ENCODE measurements around the gene ZNF581.

The ZNF581 gene

DNA sequence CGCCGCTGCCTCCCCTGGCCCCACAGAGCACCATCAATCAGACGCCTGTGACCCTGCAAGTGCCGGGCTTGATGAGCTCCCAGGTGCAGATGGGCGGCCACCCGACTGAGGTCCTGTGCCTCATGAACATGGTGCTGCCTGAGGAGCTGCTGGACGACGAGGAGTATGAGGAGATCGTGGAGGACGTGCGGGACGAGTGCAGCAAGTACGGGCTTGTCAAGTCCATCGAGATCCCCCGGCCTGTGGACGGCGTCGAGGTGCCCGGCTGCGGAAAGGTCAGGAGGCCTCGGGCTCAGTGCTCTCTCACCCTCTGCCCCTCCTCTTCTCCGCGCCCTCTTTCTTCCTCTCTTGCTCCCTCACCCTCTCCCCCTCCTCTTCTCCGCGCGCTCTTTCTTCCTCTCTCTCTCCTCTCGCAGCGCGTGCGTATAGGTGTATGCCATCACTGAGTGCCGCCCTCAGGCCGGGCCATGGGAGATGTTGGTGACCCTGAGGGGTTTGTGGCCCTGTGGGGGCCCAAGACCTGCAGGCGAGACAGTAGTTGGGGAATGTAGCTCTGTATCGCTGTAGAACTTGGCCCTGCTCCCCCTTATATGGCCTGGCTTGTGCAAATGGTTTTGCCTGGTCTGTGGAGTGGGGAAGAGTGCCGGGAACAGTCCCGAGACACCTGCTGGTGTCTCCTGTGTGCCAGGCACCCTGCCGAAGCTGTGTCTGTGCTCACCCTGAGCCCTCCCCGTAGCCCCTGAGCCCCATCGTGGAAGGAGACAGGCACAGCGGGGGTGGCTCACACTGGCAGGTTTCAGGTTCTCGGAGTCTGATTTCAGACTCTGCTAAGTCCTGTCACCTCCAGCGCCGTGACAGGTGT lies 26.2 kb downstream of the ZNF581 start:
- no peak for DNase-seq

DNA sequence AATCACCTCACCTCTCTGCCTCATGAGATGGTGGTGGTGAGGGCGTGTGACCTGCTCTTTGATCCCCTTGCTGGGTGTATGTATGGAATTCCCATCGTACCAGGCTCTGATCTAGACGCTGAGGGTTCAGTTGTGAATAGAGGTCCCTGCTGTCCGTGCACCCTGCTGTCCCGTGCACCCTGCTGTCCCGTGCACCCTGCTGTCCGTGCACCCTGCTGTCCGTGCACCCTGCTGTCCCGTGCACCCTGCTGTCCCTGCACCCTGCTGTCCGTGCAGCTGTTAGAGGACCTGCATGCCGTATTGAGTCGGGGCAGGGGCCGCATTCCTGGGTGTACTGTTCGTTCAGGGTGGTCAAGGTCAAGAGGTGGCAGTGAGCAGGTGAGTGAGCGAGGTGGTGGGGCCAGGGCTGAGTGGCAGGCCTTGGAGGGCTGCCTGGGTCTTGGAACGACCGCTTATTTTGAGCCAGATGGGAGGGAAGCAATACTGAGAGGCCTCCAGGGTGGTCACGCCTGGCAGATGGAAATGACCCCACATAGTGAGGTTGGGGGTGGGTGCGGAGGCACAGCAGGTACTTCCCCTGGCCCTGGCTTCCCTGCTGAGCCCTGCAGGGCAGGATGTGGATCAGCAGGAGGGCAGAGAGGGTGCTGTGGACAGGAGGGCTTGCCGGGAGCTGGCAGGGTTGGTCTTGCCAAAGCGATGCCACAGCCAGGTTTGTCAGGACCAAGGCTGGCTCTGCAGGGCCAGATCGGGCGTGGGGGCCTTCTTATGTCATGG lies 27.0 kb downstream of the ZNF581 start:
- no peak for DNase-seq

DNA sequence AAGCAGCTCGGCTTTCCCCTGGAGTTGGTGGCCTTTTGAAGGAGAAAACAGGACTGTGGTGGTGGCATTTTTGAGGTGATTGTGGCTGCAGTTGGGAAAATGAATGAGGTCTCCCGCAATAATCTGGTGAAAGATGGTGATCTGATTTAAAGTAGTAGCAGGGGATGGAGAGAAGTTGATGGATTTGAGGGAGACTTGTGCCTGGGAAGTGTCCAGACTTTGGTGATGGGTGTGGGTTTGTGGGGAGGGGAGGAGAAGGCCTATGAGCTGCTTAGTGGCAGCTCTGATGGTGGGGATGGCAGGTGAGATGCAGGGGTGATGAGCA lies 27.6 kb downstream of the ZNF581 start:
- no peak for DNase-seq

DNA sequence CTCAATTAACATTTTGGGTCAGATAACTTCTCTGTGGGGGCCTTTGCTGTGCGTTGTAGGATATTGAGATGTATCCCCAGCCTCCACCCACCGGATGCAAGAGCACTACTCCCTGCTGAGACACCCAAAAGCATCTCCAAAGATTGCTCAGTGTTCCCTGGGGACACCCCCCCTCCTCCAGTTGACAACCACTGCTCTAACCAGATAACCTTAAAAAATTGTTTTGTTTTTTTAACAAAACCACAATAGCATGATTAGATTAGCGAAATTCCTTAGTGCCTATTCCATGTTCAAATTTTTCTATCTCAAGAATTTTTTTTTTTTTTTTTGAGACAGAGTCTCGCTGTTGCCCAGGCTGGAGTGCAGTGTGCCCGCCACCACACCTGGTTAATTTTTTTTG lies 29.0 kb downstream of the ZNF581 start:
- no peak for DNase-seq

- DNase-seq, result no peak
Measured at GRCh38 chr19:55673465-55673864, 30.0 kb downstream of the ZNF581 start.

DNA sequence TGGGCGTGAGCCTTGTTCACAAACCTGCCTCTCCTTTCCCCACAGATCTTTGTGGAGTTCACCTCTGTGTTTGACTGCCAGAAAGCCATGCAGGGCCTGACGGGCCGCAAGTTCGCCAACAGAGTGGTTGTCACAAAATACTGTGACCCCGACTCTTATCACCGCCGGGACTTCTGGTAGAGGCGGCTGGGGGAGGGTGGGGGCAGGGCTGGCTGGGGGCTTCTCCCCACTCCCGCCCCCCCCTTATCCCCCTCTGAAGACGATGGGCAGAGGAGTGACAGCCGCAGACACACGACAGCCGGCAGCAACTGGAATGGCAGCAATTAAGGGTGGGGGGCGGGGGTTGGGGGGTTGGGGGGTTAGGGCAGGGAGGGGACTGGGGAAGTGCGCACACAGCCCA lies 30.4 kb downstream of the ZNF581 start:
- DNase-seq, result no peak

GRCh38 chr19:55674459-55674840 lies 31.0 kb downstream of the ZNF581 start:
- DNase-seq, result no peak

GRCh38 chr19:55674841-55675660 lies 31.6 kb downstream of the ZNF581 start, which contains the start of gene EPN1:
EPN1 (plus strand) TSS chr19:55675226; CDS start chr19:55678628, 3,402 bp downstream.
- DNase-seq, result peak; percentile 98

DNA sequence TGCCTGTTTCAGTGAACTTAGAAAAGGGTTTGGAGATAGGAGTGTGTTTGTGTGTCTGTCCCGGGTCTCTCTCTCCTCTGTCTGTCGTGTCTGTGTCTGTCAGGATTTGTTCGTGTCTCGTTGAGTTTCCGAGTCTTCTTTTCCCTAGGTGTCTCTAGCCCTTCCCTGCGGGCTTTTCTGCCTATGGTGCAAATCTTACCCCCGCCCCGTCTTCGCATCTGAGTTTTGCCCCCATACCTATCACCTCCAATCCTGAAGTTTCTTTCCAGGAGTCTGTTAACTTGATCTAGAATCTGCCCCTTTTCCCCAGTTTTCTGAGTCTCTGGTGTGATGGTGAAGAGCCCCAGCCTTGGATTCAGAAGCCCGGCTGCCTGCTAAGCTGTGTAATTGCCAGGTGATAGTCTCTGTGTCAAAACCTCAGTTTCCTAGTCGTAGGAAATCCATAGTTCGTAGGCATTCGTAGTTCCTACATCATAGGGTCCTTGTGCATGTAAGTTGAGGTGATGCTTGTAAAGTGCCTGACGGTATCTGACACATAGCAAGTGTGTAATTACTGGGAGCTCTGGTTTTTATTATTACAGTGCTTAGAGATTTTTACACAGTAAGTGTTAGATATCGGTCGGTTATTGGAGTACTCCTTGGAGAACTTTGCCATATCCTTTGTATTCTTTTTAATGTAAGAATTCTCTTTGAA lies 32.4 kb downstream of the ZNF581 start:
- no peak for DNase-seq

GRCh38 chr19:55676383-55676782 lies 32.9 kb downstream of the ZNF581 start:
- no peak for DNase-seq

DNA sequence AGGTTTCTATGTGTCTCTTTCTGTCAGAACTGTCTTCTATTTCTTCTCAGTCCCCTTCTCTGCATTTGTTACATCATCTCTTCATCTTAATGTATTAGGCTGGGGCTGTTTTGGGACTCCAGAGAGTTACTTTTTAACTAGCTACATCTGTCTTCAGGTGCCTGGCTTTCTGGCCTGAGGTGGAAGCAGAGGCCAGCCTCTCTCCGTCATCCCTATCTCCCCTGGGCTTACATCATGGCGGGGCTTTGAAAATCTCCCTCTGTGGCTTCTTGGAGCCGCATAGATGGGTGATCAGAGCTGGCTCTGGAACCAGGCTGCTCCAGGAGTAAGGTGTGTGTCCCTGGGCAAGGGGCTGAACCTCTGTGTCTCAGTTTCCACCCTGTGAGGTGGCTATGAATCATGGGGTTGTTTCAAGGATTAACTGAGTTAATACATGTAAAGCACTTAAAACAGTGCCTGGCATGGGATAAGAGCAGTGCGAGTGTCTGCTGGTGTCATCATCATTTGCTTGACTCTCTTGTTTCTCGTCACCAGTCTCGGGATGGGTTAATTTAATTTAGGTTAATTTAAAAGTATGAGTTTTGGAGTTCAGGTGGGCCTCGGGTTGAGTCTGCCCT lies 33.5 kb downstream of the ZNF581 start:
- DNase-seq, result no peak

- DNase-seq, result peak; percentile 66
Measured at GRCh38 chr19:55677572-55678028, 34.2 kb downstream of the ZNF581 start.

DNA sequence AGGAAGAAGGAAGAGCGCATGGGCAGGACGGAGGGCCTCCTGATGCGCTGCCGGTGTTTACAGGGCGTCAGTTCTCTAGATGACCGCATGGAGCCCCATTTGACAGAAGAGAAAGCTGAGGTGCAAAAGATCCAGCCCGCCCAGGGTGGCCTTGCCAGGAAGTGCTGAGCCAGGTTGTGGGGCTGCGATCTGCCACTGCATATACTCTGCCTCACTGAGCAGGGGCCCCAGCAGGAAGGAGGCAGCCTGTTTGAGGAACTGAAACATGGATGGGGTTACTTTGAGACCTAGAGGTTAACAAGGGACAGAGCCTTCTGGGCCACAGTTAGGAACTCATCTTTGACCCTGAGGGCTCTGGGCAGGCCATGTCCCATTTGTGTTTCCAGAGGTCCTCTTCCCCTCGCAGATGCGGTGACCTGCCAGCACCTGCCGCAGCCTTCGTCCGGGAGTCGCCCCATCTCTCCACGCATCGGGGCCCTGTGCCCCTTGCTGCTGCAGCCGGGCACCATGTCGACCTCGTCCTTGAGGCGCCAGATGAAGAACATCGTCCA lies 34.7 kb downstream of the ZNF581 start:
- peak; percentile 100 for DNase-seq

- DNase-seq, result no peak
Measured at GRCh38 chr19:55679343-55680257, 36.2 kb downstream of the ZNF581 start.

DNA sequence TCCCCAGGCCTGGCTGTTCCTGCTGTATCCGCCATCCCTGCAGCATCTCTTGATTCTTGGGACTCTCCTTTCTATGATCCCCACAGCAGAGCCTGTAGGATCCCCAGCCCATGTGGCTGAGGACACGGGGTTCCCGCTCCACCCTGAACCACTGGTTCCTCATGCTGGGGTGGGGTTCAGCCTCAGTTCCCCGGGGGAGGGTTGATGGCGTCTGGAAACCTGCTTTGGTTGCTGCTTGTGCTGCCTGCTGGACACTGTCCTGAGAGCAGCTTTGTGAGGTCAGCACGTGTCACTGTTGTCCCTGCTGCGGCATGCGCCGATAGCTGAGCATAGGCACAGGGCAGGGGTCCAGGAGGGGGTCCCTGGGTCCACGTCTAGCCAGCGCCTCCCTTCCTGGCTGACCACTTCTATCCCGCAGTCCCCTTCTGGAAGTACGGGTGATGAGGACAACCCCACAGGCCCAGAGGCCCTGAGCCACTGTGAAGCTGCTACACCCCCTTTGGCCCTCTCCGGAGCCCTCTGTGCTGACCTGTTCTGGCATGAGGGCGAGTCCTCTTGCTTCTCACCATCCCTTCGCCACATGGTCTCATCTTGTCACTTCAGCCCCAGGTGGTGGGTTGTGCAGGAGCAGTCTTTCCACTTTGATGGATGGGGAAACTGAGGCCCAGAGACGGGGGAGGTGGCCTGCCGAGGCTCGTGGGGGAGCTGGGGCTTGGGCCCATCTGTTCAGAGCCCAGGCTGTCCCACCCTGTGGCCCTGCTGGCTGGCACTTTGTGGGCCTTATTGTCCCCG lies 37.1 kb downstream of the ZNF581 start:
- DNase-seq, result no peak

DNA sequence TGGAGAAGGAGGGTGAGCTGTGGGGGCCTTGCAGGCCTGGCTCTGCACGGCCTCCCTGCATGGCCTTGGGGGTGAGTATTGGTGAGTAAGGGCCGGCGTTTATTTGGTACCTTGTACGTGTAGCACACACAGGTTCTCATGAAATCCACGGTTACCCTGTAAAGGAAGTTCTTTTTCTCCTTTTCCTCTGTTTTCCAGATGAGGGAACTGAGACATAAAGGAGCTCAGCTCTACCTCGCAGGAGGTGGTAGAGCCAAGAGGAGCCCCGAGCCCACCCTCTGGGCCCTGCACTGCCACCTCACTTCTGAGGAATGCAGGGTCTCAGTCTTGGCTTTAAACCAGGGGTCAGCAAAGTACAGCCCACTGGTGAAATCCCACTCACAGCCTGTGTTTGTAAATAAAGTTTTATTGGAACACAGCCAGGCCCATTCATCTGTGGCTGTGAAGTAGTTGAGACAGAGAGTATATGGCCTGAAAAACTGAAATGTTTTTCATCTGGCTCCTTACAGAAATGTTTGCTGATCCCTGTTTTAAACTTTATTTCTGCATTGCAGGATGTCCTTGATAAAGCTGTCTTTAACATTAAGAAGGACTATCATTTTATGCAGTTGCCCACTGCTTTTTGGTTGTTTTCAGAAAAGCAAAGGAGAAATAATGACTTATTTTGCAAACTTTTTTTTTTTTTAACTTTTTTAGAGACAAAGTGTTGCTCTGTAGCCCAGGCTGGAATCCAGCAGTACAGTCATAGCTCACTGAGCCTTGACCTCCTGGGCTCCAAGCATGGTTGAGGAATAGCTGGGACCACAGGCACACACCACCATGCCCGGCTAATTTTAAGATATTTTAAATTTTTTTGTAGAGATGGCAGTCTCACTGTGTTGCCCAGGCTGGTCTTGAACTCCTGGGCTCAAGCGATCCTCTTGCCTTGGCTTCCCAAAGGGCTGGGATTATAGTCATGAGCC lies 38.0 kb downstream of the ZNF581 start:
- DNase-seq, result no peak

DNA sequence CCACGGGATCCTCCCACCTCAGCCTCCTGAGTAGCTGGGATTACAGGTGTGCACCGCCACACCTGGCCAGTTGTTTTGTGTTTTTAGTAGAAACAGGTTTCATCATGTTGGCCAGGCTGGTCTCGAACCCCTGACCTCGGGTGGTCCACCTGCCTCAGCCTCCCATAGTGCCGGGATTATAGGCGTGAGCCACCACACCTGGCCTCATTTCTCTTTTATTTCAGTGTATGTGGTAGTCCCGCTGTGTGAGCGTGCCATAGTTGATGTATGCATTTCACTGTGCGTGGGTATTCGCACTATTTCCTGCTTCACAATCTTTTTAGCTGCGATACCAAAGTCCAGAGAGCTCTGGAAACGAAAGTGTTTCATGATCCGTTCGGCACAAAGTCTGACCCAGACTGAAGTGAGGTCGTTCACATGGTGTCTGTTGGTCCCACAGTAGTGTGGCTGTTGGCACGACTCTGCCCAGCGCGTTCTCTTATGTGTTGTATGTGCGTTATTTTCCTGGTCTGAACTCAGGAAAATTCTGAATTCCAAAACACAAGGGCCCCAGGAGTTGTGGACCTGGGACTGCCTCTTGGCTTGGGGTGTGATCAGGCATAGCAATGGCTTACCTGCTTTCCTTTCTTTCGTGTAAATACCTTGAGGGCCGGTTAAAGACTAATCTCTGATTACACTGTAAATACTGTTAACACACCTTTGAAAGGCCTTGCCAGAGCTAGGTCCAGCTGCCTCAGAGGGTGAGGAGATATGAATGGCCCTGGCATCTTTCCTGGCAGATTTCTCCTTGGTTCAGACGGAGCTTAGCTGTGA lies 40.2 kb downstream of the ZNF581 start:
- DNase-seq, result no peak
